HG03175 (cell line): ENCODE data around the gene MBD3.
A peak's percentile ranks its signal among the peaks of the same experiment; 100 is the strongest.
"Not testable (repeated sequence)": the region's sequence is repeated elsewhere in the genome, so short reads cannot be mapped to it uniquely, and the experiment has no call there.

Experiments
- ATAC-seq: cut with Tn5 transposase; IDR thresholded peaks from one replicate; pipeline ENCODE4 v1.9.1; 2021; ENCODE audit warnings: mild to moderate bottlenecking, moderate library complexity; ENCODE audit not compliant: unreplicated experiment

Gene MBD3, protein sequence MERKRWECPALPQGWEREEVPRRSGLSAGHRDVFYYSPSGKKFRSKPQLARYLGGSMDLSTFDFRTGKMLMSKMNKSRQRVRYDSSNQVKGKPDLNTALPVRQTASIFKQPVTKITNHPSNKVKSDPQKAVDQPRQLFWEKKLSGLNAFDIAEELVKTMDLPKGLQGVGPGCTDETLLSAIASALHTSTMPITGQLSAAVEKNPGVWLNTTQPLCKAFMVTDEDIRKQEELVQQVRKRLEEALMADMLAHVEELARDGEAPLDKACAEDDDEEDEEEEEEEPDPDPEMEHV

DNA sequence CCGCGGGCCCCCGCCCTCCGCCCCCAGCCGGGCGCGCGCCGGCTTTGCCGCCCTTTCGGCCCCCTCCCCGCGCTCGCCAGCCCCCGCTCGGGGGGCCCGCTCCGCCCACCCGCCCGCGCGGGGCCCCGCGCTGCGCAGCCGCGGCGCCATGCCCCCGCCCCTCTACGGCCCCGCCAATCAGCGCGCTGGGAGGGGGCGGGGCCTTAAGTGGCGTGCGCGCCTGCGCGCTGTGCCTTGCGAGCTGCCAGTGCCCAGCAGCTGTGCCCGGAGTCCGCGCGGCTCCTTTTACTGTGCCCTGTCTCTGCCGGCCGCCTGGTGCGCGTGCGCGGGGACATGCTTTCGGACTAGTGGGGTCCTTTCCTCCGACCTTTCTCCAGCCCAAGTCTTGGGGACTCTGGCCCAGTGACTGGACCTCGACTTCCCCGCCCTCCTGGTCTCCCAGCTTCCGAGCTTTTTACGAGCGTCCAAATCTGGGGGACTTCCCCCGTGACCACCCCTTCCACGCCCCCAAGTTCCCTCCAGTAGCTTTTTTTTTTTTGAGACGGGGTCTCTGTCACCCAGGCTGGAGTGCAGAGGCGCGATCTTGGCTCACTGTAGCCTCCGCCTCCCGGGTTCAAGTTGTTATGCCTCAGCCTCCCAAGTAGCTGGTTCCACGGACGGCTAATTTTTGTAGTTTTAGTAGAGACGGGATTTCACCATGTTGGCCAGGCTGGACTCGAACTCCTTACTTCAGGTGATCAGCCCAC, at the start of gene MBD3:
TSS of gene MBD3 (minus strand) at position 111 of the 746 bp plus-strand sequence. CDS start 234 bp downstream, outside the sequence.
- ATAC-seq: peak; percentile 80

DNA sequence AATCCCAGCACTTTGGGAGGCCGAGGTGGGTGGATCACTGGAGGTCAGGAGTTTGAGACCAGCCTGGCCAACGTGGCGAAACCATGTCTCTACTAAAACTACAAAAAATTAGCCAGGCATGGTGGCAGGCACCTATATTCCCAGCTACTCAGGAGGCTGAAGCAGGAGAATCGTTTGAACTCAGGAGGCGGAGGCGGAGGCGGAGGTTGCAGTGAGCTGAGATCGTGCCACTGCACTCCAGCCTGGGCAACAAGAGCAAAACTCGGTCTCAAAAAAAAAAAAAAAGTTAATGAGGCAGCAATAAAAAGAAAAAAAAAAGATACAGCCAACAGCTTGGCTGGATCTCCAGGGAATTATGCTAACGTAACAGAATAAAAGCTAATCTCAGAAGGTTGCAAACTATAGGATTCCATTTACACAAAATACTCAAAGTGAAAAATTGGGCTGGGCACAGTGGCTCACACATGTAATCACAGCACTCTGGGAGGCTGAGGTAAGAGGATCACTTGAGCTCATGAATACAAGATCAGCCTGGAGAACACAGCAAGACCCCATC, 48.3 kb upstream of the MBD3 start:
- ATAC-seq: not testable (repeated sequence)

DNA sequence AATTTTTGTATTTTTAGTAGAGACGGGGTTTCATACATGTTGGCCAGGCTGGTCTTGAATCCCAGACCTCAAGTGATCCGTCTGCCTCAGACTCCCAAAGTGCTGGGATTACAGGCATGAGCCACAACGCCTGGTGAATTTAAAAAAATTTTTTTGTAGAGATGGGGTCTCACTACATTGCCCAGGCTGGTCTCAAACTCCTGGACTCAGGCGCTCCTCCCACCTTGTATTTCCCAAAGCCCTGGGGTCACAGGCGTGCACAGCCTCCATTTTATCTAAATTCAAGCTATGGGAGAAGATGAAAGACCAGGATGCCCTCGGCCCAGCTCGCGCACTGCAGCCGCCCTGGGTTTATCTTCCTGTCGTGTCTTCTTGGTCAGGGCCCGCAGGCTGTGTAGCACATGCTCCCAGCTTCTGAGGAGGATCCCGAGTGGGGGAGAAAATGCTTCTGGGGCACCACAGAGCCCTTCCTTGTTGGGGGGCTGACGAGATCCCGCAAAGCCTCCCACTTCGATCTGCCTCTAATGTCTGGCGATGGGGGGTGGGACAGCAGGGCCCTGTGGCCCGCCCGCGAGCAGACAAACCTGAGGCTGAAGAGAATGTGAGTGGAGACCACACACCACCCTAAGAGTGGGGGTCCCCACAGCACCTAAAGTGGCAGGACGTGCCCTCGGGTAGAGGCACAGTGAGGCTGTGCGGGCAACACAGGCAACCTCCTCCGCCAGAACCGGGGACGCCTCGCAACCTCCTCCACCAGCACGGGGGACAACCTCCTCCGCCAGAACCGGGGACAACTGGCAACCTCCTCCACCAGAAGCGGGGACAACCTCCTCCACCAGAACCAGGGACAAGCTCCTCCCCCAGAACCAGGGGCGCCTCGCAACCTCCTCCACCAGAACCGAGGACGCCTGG, 43.9 kb upstream of the MBD3 start:
- ATAC-seq: no peak

DNA sequence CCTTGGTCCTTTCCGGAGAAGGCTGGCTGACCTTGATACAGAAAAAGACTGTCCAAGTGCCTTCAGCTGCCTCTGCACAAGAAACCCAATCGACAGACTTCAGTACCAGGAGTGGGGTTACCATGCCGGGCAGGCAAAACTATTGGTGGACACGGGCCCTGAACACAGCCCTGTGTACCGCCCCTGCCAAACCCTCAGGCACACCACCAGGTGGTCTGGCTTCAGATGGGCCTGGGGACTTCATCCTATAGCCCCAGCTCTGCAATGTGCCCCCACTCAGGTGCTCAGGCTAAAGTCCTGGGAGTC, 42.2 kb upstream of the MBD3 start:
- no peak for ATAC-seq

DNA sequence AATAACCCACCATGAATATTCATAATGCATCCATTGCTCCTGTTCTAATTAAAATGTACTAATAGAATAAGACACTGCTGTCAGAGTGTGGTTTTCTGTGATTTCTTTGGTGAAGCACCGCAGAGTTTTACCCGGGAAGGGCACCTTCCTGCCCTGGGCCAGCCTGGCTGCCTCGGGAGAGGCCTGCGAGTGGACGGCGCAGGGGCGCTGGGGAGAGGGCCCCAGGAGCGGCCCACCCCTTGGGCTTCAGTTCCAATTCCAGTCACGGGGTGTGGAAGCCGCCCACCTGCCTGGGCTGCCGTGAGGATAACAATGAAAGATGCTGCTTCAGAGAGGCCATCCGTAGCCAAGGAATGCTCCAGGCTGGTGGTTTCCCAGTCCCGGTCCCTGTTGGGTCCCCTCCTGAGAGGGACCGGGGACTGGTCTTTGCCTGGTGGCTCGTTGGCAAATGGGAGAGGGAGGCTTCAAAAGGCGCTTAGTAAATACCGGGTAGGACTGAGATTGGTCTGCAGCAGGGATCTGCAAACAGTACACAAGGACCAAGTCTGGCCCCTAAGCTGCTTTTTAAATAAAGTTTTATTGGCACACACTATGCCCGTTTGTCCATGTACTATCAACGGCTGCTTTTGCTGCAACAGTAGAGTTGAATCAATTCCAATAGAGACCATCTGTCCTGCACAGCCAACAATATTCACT, 41.7 kb upstream of the MBD3 start:
- no peak for ATAC-seq

DNA sequence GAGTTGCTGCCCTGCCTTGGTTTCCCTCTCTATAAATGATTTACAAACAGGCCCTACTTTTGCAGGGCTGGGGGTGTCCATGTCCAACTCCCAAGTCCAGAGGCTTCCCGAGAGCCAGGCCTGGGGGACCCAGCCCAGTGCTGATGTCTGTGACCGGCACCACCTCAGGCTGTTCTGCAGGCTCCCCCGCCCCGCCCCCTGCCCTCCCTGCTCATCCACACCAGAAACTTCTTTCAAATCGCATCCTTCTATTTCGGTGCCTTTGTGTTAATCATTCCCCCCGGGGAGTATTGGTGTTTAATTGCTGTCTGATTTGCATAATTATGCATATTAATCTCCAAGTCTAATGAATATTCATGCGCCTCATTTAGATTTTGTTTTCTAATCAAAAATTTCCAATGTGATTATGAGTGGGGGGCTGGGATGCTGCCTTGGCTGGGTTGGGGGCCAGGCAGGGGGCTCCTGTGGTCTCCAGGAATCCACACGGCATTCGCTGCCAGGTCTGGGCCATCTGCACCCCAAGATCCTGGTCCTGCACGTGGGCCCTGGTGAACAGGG, 40.7 kb upstream of the MBD3 start:
- ATAC-seq: no peak

DNA sequence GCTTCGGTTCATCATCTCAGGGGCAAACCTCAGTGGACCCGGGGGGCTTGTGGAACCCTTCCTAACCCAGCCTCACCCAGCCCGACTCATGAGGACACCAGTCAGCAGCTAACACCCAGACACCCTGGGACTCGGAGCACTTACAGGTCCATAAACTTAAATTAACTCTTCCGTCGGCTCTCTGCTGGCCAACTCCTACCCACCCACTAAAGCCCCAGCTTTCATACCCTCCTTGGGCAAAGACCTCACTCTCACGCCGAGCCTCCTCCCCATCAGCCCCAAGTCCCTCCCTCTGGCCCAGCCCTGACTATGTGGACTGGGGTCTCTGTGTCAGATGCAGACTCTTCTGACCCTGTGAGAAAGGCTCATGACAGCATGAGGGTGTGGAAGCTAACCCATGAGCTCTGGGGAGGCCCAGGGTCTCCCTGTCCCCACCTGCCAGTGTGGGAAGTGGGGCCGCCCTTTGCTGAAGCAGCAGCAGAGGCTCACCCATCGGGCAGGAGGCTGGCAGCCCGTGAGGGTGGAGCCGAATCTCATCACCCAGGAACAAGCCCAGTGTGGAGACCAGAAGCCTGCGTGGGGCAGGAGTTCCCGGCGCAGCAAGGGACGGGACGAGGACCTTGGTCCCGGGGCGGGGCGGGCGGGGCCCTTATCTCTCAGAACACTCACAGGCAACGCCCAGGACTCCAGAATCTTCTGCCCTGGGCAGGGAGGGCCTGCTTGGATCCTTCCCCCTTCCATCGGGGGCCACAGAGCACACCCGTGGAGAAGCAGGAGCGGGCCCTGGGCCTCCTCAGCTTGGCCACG, 40.0 kb upstream of the MBD3 start:
- ATAC-seq: no peak

DNA sequence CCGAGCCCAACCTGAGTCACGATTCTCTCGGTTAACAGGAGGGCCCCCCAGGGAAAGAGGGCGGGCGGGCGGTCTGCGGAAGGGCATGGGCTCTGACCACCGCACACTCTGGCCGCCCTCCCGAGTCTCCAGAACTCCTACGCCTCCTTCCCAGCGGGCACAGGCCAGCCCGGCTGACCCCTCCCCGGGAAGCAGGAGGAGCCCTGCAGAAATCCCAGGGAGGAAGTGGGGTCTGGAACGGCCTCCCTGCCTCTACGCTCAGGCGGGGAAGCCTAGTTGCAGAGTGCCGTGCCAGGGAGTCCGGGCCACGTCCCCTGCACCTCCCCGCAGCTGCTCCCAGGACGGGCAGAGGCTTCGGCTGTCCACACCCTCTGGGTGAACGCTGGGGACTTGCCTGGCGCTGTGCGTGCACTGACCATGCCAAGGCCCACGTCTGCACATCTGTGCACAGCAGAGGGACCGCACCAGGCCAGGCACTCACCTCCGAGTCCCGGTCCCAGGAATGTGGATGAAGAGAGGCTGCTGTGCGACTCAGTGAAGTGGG, 39.0 kb upstream of the MBD3 start:
- ATAC-seq: no peak

DNA sequence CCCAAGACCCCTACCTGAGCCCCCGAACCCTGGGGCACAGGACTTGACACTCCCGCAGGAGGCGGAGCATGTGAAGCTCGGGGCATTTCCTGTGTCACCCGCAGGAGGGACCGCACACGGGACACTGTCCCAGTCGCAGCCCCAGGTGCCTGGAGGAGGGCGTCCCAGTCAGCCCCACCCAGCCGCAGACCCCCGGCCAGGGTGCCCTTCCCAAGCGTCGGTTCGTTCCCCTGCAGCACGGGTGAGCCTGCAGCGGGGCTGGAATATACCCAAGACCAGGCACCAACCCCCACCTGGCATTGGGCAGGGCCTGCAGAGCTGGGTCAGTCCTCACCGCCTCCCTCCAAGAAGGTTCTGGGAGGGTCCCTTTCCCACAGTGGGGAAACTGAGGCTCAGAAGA, 38.1 kb upstream of the MBD3 start:
- no peak for ATAC-seq

DNA sequence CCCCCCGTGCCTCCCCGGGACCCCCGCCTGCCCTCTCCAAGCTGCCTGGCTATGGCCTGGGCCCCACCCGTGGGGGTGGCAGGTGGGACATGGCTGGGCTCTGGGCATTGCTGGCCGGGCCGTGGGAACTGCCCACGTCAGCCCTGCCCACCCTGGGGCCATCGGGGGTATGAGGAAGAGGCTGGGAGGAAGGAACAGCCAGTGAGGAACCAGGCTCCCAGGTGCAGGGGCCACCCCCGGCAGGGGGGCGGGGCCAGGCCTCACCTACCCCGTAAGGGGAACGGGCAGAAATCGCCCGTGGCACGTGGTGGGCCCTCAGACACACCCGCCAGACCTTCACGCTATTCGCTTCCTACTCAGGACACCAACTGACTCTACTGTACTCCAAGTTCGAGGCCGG, 37.3 kb upstream of the MBD3 start:
- no peak for ATAC-seq

DNA sequence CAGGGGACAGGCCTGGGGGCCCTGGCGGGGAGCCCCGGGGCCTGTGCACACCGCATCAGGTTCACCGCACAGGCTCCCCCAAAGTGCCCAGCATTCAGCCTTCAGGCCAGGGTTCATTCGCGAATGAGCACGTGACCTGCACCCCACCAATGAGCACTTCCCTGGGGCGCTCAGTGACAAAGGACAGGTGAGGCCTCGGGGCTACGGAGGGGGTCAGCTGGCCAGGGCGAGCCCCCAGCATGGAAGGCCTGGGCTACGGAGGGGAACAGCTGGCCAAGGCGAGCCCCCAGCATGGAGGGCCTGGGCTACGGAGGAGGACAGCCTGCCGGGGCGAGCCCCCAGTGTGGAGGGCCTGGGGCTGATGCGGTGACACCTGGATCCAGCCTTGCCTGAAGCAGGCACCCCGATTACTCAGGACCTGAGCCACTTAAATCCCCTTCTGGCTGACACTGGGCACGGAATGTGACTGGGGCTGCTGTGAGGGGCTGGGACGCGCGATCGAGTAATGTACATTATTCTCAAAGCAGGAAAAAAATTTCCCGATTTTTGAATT, 36.7 kb upstream of the MBD3 start:
- ATAC-seq: no peak

DNA sequence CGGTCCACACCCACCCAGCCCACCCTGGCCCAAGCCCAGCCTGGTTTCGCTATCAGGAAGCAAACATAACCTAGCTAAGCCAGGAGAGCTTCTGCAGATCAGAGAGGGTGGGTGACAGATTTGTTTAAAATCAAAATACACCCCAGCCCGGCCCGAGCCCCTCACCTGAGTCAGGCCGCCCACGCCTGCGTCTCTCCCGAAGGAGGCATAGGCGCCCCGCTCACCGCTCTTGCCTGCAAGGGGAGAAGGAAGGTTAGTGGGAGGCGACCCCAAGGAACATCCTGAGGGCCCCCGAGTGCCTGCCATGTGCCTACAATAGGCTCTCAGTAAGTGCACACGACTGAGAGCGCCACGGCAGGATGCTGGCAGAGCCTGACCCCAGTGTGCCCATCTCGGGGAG, 34.5 kb upstream of the MBD3 start:
- no peak for ATAC-seq

DNA sequence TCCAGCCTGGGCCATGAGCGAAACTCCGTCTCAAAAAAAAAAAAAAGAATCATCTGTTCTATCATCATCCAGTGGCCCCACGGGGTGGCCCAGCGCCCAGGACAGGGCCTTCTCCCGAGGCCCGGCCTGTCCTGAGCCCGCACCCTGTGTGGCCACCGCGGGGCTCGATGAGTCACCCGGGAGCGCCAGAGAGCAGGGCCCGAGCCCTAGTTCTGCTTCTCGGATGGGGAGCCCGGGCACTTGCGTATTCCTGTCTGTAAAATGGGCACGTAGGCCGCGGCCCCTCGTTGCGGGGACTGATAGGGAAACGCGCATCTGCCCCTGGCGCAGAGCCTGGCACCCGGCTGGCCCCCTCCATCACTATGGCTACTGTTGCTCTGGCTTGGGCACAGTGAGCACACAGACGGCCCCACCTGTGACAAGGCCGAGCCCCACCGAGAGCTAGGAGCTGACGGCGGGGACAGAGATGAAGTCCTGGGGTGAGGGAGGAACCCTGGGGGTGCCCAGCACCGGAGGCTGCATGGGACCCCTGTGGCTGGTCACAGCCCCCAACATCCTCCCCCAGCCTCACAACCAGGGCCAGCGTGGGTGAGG, 33.8 kb upstream of the MBD3 start:
- ATAC-seq: no peak

DNA sequence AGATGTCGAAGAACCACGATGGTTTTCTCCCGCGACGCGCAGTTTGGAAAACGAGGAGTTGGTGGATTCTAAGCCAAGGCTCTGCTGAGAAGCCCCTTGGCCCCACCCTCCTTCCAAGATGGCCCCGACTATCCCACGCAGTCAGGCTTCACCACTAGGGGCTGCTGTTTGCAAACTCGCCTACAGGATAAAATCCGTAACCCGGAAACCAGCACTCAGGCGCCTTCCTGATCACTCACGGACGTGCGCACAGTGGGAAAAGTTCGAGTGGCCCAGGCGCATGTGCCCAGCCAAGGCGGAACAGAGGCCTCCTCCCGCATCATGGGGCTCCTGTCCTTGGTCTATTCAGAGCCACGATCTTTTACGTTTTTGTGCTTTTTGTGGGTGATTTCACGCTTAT, 31.8 kb upstream of the MBD3 start:
- ATAC-seq: no peak

DNA sequence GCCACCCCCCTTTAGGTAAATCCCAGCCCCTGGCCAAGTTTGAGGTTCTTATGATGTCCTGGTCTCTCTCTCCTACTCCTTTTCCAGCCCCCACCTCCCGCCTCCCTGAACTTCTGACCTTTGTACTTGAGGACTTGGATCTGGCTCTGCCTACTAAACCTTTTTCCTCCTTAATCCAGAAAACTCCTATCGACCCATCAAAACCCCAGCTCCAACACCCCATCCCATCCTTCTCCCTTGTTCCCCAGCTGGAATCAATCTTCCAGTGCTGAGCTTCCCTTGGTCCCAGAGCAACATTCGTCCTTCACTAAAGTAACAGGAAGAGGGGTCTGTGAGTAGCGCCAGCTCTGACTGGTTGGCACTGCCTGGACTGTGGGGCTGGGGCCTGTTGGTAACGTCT, 29.9 kb upstream of the MBD3 start:
- ATAC-seq: no peak

DNA sequence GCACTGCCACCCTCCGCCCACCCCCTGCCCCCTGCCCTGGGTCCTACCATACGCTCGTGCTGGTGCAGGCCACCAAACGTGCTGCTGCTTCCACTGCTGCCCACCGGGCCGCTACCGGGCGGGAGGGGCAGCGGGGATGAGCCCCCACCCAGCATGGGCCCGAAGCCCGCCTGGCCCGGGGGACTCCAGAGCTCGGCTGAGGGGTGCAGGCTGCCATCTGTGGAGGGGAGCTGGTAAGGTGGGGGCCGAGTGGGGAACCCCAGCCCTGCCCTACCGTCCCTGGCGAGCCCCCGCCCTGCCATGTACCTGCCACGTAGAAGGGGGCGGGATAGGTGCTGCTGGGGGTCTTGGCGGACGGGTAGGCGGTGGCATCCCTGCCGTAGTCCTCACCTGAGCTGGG, 29.3 kb upstream of the MBD3 start:
- no peak for ATAC-seq

DNA sequence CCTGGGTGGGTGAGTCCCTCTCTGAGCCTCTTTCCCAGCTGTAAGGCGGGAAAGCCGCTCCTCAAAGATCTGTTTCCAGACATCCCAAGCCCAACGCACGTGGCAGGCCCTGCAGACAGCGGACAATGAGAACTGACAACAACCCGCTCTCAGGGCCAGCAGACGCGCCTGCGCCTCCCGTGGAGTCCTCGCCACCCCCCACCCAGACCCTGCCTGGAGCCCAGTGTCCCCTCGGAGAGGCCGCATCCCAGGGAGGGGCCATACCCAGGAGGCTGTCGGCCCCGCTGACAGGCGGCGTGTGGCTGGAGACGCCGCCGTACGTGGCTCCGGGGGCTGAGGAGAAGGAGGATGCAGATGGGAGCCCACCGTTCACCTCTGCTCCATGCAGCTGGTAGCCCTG, 28.9 kb upstream of the MBD3 start:
- no peak for ATAC-seq

DNA sequence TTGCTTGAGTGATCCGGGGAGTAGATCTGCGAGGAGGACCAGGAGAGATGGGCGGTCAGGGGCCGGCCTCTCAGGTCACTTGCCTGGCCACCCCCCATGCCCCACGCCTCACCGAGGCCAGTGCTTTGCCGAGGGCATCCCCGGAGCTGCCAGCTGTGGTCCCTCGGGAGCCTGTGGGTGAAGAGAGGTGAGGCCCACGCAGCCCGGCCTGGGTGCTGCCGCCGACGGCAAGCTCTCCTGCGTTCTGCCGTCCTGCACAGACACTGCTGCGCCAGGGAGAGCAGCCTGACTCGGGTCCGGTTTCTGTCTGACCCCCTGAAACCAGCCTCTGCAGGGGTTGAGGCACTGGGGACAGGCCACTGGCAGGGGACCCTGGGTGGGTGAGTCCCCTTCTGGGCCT, 28.4 kb upstream of the MBD3 start:
- ATAC-seq: no peak

DNA sequence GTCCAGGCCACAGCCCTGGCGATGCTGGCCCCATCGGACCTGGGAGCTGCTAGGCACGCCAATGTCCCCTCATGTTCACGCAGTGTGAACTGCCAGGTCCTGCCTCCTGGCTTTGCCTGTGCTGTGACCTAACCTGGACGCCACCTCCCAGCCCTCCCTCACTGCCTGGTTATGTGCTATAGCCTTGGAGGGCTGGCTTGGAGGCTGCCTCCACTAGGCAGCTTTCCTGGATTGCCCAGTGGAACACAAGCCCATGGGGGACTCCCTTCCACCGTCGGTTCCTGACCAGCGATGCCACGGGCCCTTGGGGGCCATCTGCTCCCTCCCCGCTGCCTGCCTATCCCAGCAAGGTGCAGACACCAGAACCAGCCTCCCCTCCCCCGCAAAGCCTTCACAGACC, 27.8 kb upstream of the MBD3 start:
- no peak for ATAC-seq
